HG03159 (cell line): ENCODE measurements around the gene GNA15.

Experiments used
- ATAC-seq: cut with Tn5 transposase; IDR thresholded peaks from one replicate; pipeline ENCODE4 v1.9.1; 2021; ENCODE audit warnings: mild to moderate bottlenecking, moderate library complexity; ENCODE audit not compliant: unreplicated experiment

GNA15 gene

GRCh38 chr19:3206216-3206953 is 70.6 kb downstream of the GNA15 start:
- no peak for ATAC-seq

DNA sequence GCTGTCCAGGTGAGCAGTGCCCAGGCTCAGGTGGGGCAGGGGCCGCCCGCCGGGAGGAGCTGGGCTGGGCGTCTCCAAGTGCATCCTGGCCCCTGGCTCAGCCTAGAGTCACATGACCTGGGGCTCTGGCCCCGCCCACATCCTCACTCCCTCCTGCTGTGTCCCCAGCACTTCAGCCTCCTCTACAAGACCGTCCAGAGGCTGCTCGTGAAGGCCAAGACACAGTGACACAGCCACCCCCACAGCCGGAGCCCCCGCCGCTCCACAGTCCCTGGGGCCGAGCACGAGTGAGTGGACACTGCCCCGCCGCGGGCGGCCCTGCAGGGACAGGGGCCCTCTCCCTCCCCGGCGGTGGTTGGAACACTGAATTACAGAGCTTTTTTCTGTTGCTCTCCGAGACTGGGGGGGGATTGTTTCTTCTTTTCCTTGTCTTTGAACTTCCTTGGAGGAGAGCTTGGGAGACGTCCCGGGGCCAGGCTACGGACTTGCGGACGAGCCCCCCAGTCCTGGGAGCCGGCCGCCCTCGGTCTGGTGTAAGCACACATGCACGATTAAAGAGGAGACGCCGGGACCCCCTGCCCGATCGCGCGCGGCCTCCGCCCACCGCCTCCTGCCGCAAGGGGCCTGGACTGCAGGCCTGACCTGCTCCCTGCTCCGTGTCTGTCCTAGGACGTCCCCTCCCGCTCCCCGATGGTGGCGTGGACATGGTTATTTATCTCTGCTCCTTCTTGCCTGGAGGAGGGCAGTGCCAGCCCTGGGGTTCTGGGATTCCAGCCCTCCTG is 71.8 kb downstream of the GNA15 start:
- no peak for ATAC-seq

DNA sequence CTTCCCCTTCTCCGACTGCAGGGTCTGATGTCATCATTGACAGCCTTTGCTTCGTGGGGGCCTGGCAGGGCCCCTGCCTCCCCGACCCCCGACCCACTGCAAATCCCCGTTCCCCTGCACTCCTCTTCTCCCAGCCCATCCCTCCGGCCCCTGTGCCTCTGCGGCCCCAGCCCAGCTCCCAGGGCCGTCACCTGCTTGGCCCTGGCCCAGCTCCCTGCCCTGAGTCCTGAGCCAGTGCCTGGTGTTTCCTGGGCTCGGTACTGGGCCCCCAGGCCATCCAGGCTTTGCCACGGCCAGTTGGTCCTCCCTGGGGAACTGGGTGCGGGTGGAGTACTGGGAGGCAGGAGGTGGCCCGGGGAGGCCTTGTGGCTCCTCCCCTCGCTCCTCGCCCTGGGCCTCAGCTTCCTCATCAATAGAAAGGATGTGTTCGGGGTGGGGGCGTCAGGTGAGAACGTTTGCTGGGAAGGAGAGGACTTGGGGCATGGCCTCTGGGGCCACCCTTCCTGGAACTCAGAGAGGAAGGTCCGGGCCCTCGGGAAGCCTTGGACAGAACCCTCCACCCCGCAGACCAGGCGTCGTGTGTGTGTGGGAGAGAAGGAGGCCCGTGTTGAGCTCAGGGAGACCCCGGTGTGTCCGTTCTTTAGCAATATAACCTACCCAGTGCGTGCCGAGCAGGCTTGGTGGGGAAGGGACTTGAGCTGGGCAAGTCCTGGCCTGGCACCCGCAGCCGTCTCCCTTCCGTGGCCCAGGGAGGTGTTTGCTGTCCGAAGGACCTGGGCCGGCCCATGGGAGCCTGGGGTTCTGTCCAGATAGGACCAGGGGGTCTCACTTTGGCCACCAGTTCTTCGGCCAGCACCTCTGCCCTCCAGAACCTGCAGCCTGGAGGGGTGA is 72.7 kb downstream of the GNA15 start:
- no peak for ATAC-seq

DNA sequence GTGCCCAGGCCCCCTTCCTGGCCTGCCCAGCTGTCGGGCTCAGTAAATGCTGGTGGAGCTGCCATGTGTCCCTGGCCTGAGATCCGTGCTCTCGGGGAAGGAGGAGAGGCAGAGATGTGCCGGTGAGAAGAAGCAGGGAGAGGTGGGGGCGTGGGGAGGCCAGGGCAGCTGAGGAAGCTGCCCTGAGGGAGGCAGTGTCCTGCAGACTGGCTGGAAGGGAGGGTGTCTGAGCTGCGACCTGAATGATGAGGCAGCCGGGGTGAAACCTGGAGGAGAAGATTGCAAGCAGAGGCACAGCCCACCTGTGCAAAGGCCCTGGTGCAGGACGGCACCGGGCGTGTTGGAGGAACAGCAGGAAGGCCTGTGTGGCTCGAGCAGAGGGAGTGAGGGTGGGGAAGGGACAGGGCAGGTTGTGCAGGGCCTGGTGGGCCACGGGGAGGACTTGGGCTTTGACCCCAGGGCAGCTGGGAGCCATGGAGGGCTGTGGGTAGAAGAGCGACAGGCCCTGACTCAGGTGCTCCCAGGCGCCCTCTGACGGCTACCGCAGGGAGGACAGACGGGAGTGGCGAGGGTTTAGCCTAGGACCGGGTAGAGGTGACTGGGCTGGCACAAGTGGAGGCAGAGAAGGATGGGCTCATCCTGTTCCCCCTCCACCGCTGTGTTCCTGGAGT is 74.6 kb downstream of the GNA15 start:
- ATAC-seq = no peak

DNA sequence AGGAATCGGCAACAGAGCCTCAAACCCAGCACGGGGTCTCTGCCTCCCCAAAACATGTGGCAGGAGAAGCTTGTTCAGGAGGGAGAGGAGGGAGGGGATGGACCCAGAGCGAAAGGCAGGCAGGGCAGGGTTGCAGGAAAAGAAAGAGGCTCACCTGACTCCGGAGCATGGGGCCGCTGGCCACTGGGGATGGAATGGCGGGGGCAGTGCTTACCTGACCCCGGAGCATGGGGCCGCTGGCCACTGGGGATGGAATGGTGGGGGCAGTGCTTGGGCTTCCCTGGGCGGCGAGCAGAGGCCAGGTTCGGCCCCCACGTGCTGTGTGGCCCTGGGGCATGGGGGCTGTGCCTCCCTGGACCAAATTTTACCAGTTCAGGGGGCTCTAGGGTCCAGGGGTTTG is 75.4 kb downstream of the GNA15 start:
- no peak for ATAC-seq

DNA sequence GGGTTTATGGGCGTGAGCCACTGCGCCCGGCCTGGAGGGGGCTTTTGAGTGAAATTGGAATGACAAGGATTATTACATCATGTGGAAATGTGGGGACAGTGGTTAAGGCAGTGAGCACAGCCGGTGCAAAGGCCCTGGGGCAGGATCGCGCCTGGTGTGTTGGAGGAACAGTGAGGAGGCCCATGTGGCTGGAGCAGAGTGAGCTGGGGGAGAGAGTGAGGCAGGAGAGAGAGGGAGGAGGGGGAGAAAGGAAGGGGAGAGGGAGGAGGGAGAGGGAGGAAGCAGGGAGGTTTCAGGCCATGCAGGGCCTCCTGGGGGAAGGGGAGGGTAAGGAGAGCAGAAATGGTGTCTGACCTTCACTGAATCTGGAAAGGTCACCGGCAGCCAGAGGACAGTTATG is 77.3 kb downstream of the GNA15 start:
- no peak for ATAC-seq
